NOMO-1 treated with dmso at 0.1 percent for 144 hours (cell line): Measurements from ENCODE around the gene TEX30.
"Not testable (repeated sequence)": the region's sequence is repeated elsewhere in the genome, so short reads cannot be mapped to it uniquely, and the experiment has no call there.

ENCODE experiments used
- DNase-seq: peaks from one replicate; lab custom pipeline; 2025; ENCODE audit not compliant: unreplicated experiment; lab: John Stamatoyannopoulos, UW

The TEX30 gene

GRCh38 chr13:102773441-102774213 lies at the start of gene TEX30:
TSS of gene TEX30 (minus strand) at chr13:102773786. CDS start at chr13:102770026, 3,760 bp downstream.
- DNase-seq = peak; percentile 41

- DNase-seq = no peak
Measured at GRCh38 chr13:102817907-102818306, 44.3 kb upstream of the TEX30 start.

- DNase-seq = no peak
Measured at GRCh38 chr13:102817241-102817640, 43.7 kb upstream of the TEX30 start.

GRCh38 chr13:102816708-102817107 lies 43.1 kb upstream of the TEX30 start:
- no peak for DNase-seq

GRCh38 chr13:102815788-102816187 lies 42.2 kb upstream of the TEX30 start:
- no peak for DNase-seq

- DNase-seq = no peak
Measured at GRCh38 chr13:102814793-102815192, 41.2 kb upstream of the TEX30 start.

GRCh38 chr13:102814025-102814607 lies 40.5 kb upstream of the TEX30 start:
- DNase-seq = no peak

- DNase-seq = no peak
Measured at GRCh38 chr13:102812611-102813287, 39.2 kb upstream of the TEX30 start.

- no peak for DNase-seq
Measured at GRCh38 chr13:102807699-102808098, 34.1 kb upstream of the TEX30 start.

GRCh38 chr13:102805680-102806079 lies 32.1 kb upstream of the TEX30 start:
- no peak for DNase-seq

- DNase-seq = peak; percentile 67
Measured at GRCh38 chr13:102800145-102801041, 26.8 kb upstream of the TEX30 start.

GRCh38 chr13:102799426-102800144 lies 26.0 kb upstream of the TEX30 start:
- DNase-seq = no peak

- DNase-seq = peak; percentile 19
Measured at GRCh38 chr13:102798581-102799425, 25.2 kb upstream of the TEX30 start, which contains the start of the genes BIVM and POGLUT2. TSS of gene BIVM (plus strand) at chr13:102799119. CDS start at chr13:102807268, 8,149 bp downstream. TSS of gene POGLUT2 (minus strand) at chr13:102798976. CDS start at chr13:102798670, 306 bp downstream.

- DNase-seq = no peak
Measured at GRCh38 chr13:102793611-102794355, 20.2 kb upstream of the TEX30 start.

- no peak for DNase-seq
Measured at GRCh38 chr13:102792396-102792795, 18.8 kb upstream of the TEX30 start.

- DNase-seq = no peak
Measured at GRCh38 chr13:102788683-102789082, 15.1 kb upstream of the TEX30 start.

- DNase-seq = no peak
Measured at GRCh38 chr13:102784483-102784882, 10.9 kb upstream of the TEX30 start.

GRCh38 chr13:102781591-102781990 lies 8.0 kb upstream of the TEX30 start:
- no peak for DNase-seq

- not testable (repeated sequence) for DNase-seq
Measured at GRCh38 chr13:102780656-102781055, 7.1 kb upstream of the TEX30 start.
